22Rv1 (cell line): ENCODE results near the gene ACP5.

Experiments
- ZFX ChIP-seq: fragments of 450-650 bp; IDR thresholded peaks from 2 replicates; pipeline ENCODE4 v1.6.1; 2017; ENCODE audit warnings: antibody characterized with exemption, borderline replicate concordance
- TF ChIP-seq, protein P1 (sequence below): fragments of 450-650 bp; IDR thresholded peaks from 2 replicates; pipeline ENCODE4 v1.5.1; 2017; ENCODE audit warnings: mild to moderate bottlenecking

DNA sequence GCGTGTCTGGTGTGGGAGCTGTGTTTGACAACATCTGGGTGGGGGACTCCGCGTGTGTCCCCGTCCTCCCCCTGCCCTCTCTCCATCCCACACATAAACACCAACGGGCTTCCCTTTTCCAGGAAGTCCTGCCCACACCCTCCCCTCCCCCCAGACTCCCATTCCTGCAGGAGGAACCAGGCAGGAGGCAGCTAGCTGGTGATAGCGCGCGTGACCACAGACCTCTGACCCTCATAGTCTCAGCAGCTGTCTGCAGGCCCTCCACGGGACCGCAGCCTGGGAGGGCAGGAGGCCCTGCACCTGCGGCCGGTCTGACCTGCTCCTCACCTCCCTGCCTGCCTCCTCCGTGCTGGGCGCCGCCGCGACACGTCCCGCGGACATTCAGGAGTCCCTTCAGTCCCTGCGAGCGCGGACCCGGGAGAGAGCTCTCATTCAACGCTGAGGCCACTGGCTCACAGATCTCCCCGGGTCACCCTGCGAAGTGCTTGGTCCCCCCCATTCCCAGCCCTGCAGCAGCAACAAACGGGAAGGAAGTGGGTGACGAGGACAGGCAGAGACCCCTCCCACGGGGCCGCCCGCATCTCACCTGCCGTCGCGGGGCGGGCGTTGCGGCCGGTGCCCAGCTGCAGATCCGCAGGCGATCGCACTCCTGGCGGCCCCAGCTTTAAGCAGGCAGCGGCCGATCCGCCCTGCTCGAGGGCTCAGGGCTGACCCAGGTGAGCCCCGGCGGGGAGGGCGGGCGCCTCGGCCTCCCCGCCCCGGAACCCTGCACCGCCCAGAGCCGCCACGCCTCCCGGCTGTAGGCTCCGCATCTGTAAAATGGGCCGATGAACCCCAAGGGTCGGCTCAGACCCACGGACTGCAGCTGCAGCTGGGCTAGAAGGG is 1.1 kb upstream of the ACP5 start:
- TF ChIP-seq, protein P1, sequence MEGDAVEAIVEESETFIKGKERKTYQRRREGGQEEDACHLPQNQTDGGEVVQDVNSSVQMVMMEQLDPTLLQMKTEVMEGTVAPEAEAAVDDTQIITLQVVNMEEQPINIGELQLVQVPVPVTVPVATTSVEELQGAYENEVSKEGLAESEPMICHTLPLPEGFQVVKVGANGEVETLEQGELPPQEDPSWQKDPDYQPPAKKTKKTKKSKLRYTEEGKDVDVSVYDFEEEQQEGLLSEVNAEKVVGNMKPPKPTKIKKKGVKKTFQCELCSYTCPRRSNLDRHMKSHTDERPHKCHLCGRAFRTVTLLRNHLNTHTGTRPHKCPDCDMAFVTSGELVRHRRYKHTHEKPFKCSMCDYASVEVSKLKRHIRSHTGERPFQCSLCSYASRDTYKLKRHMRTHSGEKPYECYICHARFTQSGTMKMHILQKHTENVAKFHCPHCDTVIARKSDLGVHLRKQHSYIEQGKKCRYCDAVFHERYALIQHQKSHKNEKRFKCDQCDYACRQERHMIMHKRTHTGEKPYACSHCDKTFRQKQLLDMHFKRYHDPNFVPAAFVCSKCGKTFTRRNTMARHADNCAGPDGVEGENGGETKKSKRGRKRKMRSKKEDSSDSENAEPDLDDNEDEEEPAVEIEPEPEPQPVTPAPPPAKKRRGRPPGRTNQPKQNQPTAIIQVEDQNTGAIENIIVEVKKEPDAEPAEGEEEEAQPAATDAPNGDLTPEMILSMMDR: no peak
- no peak for TF ChIP-seq ZFX
